OCI-LY7 (cell line): ENCODE data around the gene CACNB2. TPM values are rescaled to one million over a fixed set of nuclear protein-coding genes. Genes with fewer than 3 reads are reported as not detected.

ENCODE experiments used
- BruUV-seq: library from RNA; stranded (reverse); fragments of 400-500 nt; replicated peaks from 2 replicates; lab custom pipeline; 2021; lab: Mats Ljungman, UMichigan
- CTCF ChIA-PET: fragments of 300-600 bp; sonication (Branson Sonifier 250); formaldehyde crosslinking; loops from one replicate; lab custom pipeline; 2022; ENCODE audit warnings: antibody characterized with exemption; ENCODE audit not compliant: unreplicated experiment; lab: Charles Lee
- POLR2A ChIA-PET: fragments of 300-600 bp; sonication (Branson Sonifier 250); formaldehyde crosslinking; loops from one replicate; lab custom pipeline; 2022; ENCODE audit warnings: antibody characterized with exemption; lab: Charles Lee
- DNase-seq: peaks from one replicate; pipeline ENCODE4 v3.0.0-alpha.2; 2015; ENCODE audit warnings: low spot score
- H2AFZ ChIP-seq: fragments of 200-600 bp; sonication (generic), shearing (Covaris generic); 2 replicates; pipeline ENCODE4 v1.6.1; 2014; ENCODE audit warnings: mild to moderate bottlenecking, antibody characterized with exemption, low read length, moderate library complexity
- H3K27ac ChIP-seq: fragments of 200-600 bp; sonication (generic); 2 replicates; pipeline ENCODE4 v1.5.1; 2014; ENCODE audit warnings: mixed run types, low read depth, mild to moderate bottlenecking, moderate library complexity, low read length, inconsistent platforms; ENCODE audit not compliant: poor library complexity, severe bottlenecking
- H3K36me3 ChIP-seq: fragments of 200-600 bp; sonication (generic); 2 replicates; pipeline ENCODE4 v1.6.1; 2014; ENCODE audit warnings: mild to moderate bottlenecking, antibody characterized with exemption, low read length, moderate library complexity, mixed read lengths; ENCODE audit not compliant: insufficient read depth
- H3K4me1 ChIP-seq: fragments of 200-600 bp; sonication (generic); 2 replicates; pipeline ENCODE4 v1.5.1; 2014; ENCODE audit warnings: mild to moderate bottlenecking, low read length; ENCODE audit not compliant: insufficient read depth, poor library complexity, severe bottlenecking
- H3K4me2 ChIP-seq: fragments of 200-600 bp; sonication (generic); 2 replicates; pipeline ENCODE4 v1.6.1; 2014; ENCODE audit warnings: mild to moderate bottlenecking, low read length
- H3K4me3 ChIP-seq: fragments of 200-600 bp; sonication (generic); 2 replicates; pipeline ENCODE4 v1.5.1; 2014; ENCODE audit warnings: mild to moderate bottlenecking, low read depth, low read length; ENCODE audit not compliant: poor library complexity, severe bottlenecking
- H3K79me2 ChIP-seq: fragments of 200-600 bp; sonication (generic); 2 replicates; pipeline ENCODE4 v1.6.1; 2016; ENCODE audit warnings: low read depth, mild to moderate bottlenecking, low read length, moderate library complexity, mixed read lengths; ENCODE audit not compliant: insufficient read depth
- H3K9me2 ChIP-seq: fragments of 200-600 bp; sonication (generic); 2 replicates; pipeline ENCODE4 v1.6.1; 2016; ENCODE audit warnings: mild to moderate bottlenecking, low read length, mixed read lengths; ENCODE audit not compliant: insufficient read depth
- H3K9me3 ChIP-seq: fragments of 200-600 bp; sonication (generic); 2 replicates; pipeline ENCODE4 v1.6.1; 2014; ENCODE audit warnings: mild to moderate bottlenecking, mixed run types, low read length, mixed read lengths
- H4K20me1 ChIP-seq: fragments of 200-600 bp; sonication (generic); 2 replicates; pipeline ENCODE4 v1.6.1; 2014; ENCODE audit warnings: mild to moderate bottlenecking, antibody characterized with exemption, low read length, moderate library complexity, mixed read lengths; ENCODE audit not compliant: insufficient read depth
- CTCF ChIP-seq: fragments of 200-600 bp; sonication (generic); conservative IDR thresholded peaks from 2 replicates; pipeline ENCODE4 v1.5.1; 2014; ENCODE audit warnings: mild to moderate bottlenecking, antibody characterized with exemption, low read length, moderate library complexity, mixed read lengths
- EZH2phosphoT487 ChIP-seq: fragments of 200-600 bp; sonication (generic); IDR thresholded peaks from 2 replicates; pipeline ENCODE4 v1.6.1; 2018; ENCODE audit warnings: low read depth, borderline replicate concordance, mild to moderate bottlenecking, mixed run types, antibody characterized with exemption, low read length, moderate library complexity, mixed read lengths
- intact Hi-C: fragments of 100-400 bp; cut with micrococcal nuclease; formaldehyde crosslinking; loops from one replicate; pipeline ENCODE4 v1.10.0; 2022; ENCODE audit not compliant: unreplicated experiment
- total RNA-seq, 2 experiments: library from RNA; depleted of rRNA in 1 of 2; stranded (reverse); fragments of >200 nt in 1 of 2; shearing (Covaris generic) in 1 of 2; gene quantifications; 2 replicates each; pipeline ENCODE4 v1.2.3, GENCODE V29; 2014 to 2022

The CACNB2 gene
- total RNA-seq, 2 experiments from 2014 or later: not detected

DNA sequence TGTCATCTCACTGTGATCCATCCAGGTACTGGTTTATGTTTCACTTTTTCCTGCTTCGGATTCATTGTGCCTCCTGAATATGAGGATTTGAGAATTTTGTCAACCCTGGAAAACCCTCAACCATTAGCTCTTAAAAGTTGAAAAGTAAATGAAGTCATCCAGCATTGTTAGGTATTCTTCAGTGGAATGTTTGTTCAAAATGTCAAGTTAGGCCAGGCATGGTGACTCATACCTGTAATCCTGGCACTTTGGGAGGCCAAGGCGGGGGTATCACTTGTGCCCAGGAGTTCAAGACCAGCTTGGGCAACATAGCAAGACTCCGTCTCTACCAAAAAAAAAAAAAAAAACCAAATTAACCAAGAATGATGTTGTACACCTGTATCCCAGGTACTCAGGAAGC is 289.1 kb downstream of the CACNB2 start:
- CTCF ChIA-PET: no interaction called here

GRCh38 chr10:18436902-18437301 is 296.7 kb downstream of the CACNB2 start:
- no peaks in the 10 kb centered on the region for H3K9me3 ChIP-seq
- TF ChIP-seq EZH2phosphoT487: no peak
- no peak for TF ChIP-seq CTCF
- no peak overlapping the region for H3K27ac ChIP-seq
- DNase-seq: no peak
- no peak overlapping the region for H3K4me3 ChIP-seq
- no TSS peak for BruUV-seq
- POLR2A ChIA-PET: no interaction called here
- no peaks in the 10 kb centered on the region for H3K9me2 ChIP-seq
- intact Hi-C loops: no loop called here
- CTCF ChIA-PET: no interaction called here
- no peak overlapping the region for H3K4me2 ChIP-seq
- H3K79me2 ChIP-seq: no peaks in the 10 kb centered on the region
- H2AFZ ChIP-seq: no peak overlapping the region
- H4K20me1 ChIP-seq: no peaks in the 10 kb centered on the region
- no peaks in the 10 kb centered on the region for H3K36me3 ChIP-seq
- H3K4me1 ChIP-seq: no peaks in the 10 kb centered on the region

More for the DNA sequence above, 289.1 kb downstream of the CACNB2 start:
- no peak for DNase-seq
- Histone ChIP-seq H3K9me3 (no peaks in the 10 kb centered on the region), H2AFZ (no peak overlapping the region; the same call in 1 of the 2 replicates), H3K4me2 (no peak overlapping the region), H3K4me3 (no peak overlapping the region), H4K20me1 (no peaks in the 10 kb centered on the region), H3K9me2 (no peaks in the 10 kb centered on the region), H3K36me3 (no peaks in the 10 kb centered on the region), H3K27ac (no peak overlapping the region), H3K4me1 (no peaks in the 10 kb centered on the region), H3K79me2 (no peaks in the 10 kb centered on the region)
- TF ChIP-seq CTCF (no peak), EZH2phosphoT487 (no peak)
- POLR2A ChIA-PET: interaction anchor here (0.7 kb wide), 2 partner anchors 665 to 1429 kb away, joined by 3 to 4 read pairs; no protein-coding TSS in a partner anchor
- intact Hi-C loops: no loop called here
- no TSS peak for BruUV-seq

DNA sequence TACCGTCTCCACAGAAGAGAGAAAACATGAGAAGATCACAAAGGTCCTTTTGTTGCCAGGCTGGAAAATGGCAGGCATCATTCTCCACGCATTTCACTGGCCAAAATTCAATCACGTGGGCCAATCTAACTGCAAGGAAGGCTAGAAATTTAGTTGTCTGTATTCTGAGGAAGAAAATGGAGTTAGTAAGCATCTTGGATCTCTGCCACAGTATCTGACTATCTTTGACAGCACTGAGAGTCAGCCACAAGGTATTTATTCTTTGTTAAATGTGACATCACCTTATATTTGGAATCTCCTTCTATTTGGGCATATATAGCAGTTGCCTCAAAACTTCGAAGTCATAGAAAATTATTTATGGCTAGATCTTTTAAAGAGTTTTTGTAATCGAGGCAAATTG is 297.3 kb downstream of the CACNB2 start:
- Histone ChIP-seq H3K9me2 (no peaks in the 10 kb centered on the region), H3K9me3 (no peaks in the 10 kb centered on the region), H3K36me3 (no peaks in the 10 kb centered on the region), H3K79me2 (no peaks in the 10 kb centered on the region), H3K27ac (no peak overlapping the region), H3K4me2 (no peak overlapping the region), H3K4me3 (no peak overlapping the region), H4K20me1 (no peaks in the 10 kb centered on the region), H2AFZ (no peak overlapping the region), H3K4me1 (no peaks in the 10 kb centered on the region)
- no TSS peak for BruUV-seq
- intact Hi-C loops: no loop called here
- CTCF ChIA-PET: no interaction called here
- DNase-seq: no peak
- TF ChIP-seq CTCF: no peak
- no peak for TF ChIP-seq EZH2phosphoT487
- POLR2A ChIA-PET: no interaction called here
